ENCODE measurements around the gene STEAP1B.

STEAP1B gene

GRCh38 chr7:22397981-22398380 is 102.0 kb downstream of the STEAP1B start:
- DNase-seq = no peak

GRCh38 chr7:22395222-22395621 is 104.8 kb downstream of the STEAP1B start:
- intact Hi-C loops (cut with DNase I; ENCODE audit: low total_unique reads) = no loop called here
- no peaks in the 10 kb centered on the region for H3K4me1 ChIP-seq
- H3K36me3 ChIP-seq = no peaks in the 10 kb centered on the region
- no peak for DNase-seq
- H3K9me3 ChIP-seq = no peaks in the 10 kb centered on the region
- H3K4me3 ChIP-seq = no peak overlapping the region
- no peak for TF ChIP-seq CTCF (IDR thresholded peaks at IDR 0.05)
- H3K27ac ChIP-seq = no peak overlapping the region
- H3K27me3 ChIP-seq = no peaks in the 10 kb centered on the region

More at GRCh38 chr7:22397981-22398380, 102.0 kb downstream of the STEAP1B start:
- Histone ChIP-seq H3K4me1 (peaks cover 0 to 5% (median 2%) of the 10 kb centered on the region in 4 donors), H3K27ac (no peak overlapping the region), H3K27me3 (no peaks in the 10 kb centered on the region), H3K36me3 (no peaks in the 10 kb centered on the region), H3K4me3 (no peak overlapping the region), H3K9me3 (no peaks in the 10 kb centered on the region)
- intact Hi-C loops (cut with DNase I; ENCODE audit: low total_unique reads) = no loop called here
- TF ChIP-seq CTCF (IDR thresholded peaks at IDR 0.05) = no peak

GRCh38 chr7:22394739-22395138 is 105.2 kb downstream of the STEAP1B start:
- no peaks in the 10 kb centered on the region for H3K4me1 ChIP-seq
- no peak for DNase-seq
- intact Hi-C loops (cut with DNase I; ENCODE audit: low total_unique reads) = no loop called here
- H3K36me3 ChIP-seq = no peaks in the 10 kb centered on the region
- H3K27ac ChIP-seq = no peak overlapping the region
- H3K27me3 ChIP-seq = no peaks in the 10 kb centered on the region
- H3K4me3 ChIP-seq = no peak overlapping the region
- no peak for TF ChIP-seq CTCF (IDR thresholded peaks at IDR 0.05)
- no peaks in the 10 kb centered on the region for H3K9me3 ChIP-seq

- Histone ChIP-seq H3K4me3 (no peak overlapping the region), H3K36me3 (no peaks in the 10 kb centered on the region), H3K9me3 (no peaks in the 10 kb centered on the region), H3K27ac (no peak overlapping the region), H3K4me1 (no peaks in the 10 kb centered on the region), H3K27me3 (no peaks in the 10 kb centered on the region)
- TF ChIP-seq CTCF (IDR thresholded peaks at IDR 0.05) = no peak
- DNase-seq = no peak
- intact Hi-C loops (cut with DNase I; ENCODE audit: low total_unique reads) = no loop called here
Observed at GRCh38 chr7:22393913-22394729, 105.9 kb downstream of the STEAP1B start.

GRCh38 chr7:22390516-22390915 is 109.5 kb downstream of the STEAP1B start:
- no peak for TF ChIP-seq CTCF (IDR thresholded peaks at IDR 0.05)

More at GRCh38 chr7:22390516-22390915, 109.5 kb downstream of the STEAP1B start:
- H3K4me1 ChIP-seq = peaks cover 0 to 14% (median 3%) of the 10 kb centered on the region in 4 donors
- no peak for DNase-seq
- H3K36me3 ChIP-seq = no peaks in the 10 kb centered on the region
- no peak overlapping the region for H3K27ac ChIP-seq
- intact Hi-C loops (cut with DNase I; ENCODE audit: low total_unique reads) = no loop called here
- H3K27me3 ChIP-seq = no peaks in the 10 kb centered on the region
- H3K4me3 ChIP-seq = no peak overlapping the region
- H3K9me3 ChIP-seq = no peaks in the 10 kb centered on the region
